Mesangial cell (primary cell): ENCODE results near the gene TM7SF3. TPM values are rescaled to one million over a fixed set of nuclear protein-coding genes. Genes with fewer than 3 reads are reported as not detected.

Experiments
- total RNA-seq: library from RNA; depleted of rRNA; stranded (reverse); fragments of >200 nt; gene quantifications from 2 replicates; pipeline ENCODE4 v1.2.3, GENCODE V29; 2015

TM7SF3 gene, protein sequence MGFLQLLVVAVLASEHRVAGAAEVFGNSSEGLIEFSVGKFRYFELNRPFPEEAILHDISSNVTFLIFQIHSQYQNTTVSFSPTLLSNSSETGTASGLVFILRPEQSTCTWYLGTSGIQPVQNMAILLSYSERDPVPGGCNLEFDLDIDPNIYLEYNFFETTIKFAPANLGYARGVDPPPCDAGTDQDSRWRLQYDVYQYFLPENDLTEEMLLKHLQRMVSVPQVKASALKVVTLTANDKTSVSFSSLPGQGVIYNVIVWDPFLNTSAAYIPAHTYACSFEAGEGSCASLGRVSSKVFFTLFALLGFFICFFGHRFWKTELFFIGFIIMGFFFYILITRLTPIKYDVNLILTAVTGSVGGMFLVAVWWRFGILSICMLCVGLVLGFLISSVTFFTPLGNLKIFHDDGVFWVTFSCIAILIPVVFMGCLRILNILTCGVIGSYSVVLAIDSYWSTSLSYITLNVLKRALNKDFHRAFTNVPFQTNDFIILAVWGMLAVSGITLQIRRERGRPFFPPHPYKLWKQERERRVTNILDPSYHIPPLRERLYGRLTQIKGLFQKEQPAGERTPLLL
- 63.4 and 75.9 TPM in 2 replicates for total RNA-seq

DNA sequence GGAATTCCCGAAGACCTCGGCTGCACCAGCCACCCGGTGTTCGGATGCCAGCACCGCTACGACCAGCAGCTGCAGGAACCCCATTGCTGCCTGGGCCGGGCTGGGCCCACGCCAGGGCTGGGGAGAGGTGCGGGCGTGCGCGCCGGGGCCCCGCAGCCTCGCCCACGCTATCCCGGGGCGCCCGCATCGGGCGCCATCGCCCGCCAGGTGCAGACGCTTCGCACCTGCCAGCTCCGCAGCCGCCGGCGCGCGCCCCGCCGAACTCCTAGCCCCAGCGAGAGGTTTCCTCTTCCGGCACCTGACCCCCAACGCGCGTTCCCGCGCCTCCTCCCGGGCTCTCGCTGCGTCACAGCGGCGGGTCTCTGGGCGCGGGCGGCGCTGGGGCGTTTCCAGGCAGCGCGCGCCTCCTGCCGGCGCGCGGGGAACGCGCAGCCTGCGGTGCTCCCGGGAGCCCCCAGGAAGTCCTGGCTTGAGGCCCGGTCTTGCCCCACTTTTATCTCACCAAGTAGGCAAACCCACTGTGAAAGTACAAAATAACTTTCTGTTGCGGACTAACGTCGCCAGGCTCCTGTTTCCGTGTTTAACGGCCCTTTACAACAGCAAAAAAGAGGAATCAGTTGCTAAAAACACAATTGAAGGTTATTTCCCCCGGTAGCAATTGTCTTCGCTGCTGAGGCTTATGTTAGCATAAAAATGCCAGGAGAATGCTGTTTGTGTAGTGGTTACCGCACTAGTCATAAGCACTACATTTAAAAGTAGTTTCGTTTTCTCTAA, at the start of gene TM7SF3:
Gene TM7SF3 (minus strand): TSS at position 300 of the 774 bp plus-strand sequence. CDS start 216 bp downstream, at position 84.

DNA sequence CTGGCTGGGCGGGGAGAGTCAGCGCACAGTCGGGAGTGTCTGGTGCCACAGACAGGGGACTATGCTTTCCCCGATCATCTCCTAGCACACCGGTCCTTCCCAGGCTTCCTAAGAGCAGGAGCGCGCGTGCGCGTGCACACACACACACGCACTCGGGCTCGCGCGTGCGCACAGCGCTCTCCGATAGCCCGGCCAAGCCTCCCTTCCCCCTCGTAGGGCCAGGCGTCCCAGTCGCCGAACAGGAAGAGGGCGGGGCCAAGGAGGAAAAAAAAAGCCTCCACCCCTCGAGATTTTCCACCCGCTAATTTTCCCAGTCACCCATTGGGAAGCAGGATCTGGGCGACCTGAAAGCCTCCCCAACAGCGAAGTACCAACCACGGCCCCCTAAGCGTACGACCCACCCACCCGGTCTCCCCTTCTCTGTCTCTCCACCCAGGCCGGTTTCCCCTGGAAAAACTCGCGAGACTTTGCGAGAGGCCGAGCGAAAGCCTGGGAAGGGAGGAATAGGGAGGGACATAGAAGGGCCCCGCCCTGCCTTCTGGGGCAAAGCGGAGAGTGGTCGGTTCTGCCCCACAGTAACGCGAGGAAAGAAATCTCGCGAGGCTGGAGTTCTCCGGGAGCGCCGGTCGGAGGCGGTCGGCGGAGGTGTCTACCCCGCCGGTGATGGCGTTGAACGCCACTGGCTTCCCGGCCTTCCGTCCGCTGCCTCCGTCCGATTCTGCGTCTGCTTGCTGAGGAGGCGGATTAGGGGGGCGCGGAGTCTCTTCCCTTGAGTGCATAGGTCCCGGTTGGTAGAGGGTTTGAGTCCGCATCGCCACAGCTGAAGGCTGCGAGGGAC, 76.1 kb downstream of the TM7SF3 start, which contains the start of the genes FGFR1OP2 and INTS13:
Gene FGFR1OP2 (plus strand): TSS at position 608 of the 838 bp plus-strand sequence. CDS start 15,689 bp downstream, outside the sequence.
Gene INTS13 (minus strand): TSS at position 119 of the 838 bp plus-strand sequence. CDS start 1,178 bp downstream, outside the sequence.

Other genes starting within 250 kb of the TM7SF3 start
- 9.1 and 11.9 TPM in 2 replicates for gene ITPR2, start 181.2 kb downstream of the TM7SF3 start, total RNA-seq
- 11.8 and 22.7 TPM in 2 replicates for gene INTS13, start 76.4 kb downstream of the TM7SF3 start, total RNA-seq
- gene FGFR1OP2, start 75.9 kb downstream of the TM7SF3 start, total RNA-seq = 15.3 and 20.9 TPM in 2 replicates
- gene MED21, start 8.2 kb upstream of the TM7SF3 start, total RNA-seq = 20.9 and 27.7 TPM in 2 replicates
- gene C12orf71, start 68.2 kb upstream of the TM7SF3 start, total RNA-seq = not detected in 2 replicates
- gene STK38L, start 229.9 kb upstream of the TM7SF3 start, total RNA-seq = 9.1 and 12.2 TPM in 2 replicates